GM19043 (cell line): ENCODE measurements around the gene XPA.

ENCODE experiments used
- ATAC-seq: cut with Tn5 transposase; IDR thresholded peaks from one replicate; pipeline ENCODE4 v1.9.1; 2021; ENCODE audit warnings: low read depth; ENCODE audit not compliant: unreplicated experiment

XPA gene

GRCh38 chr9:97659771-97660170, 37.4 kb downstream of the XPA start:
- ATAC-seq: no peak

GRCh38 chr9:97658707-97659106, 38.4 kb downstream of the XPA start:
- no peak for ATAC-seq

GRCh38 chr9:97651646-97652045, 45.5 kb downstream of the XPA start:
- ATAC-seq: no peak

- no peak for ATAC-seq
Observed at GRCh38 chr9:97647996-97648395, 49.1 kb downstream of the XPA start.

- no peak for ATAC-seq
Observed at GRCh38 chr9:97645720-97646119, 51.4 kb downstream of the XPA start.

- no peak for ATAC-seq
Observed at GRCh38 chr9:97640325-97640724, 56.8 kb downstream of the XPA start.

- ATAC-seq: no peak
Observed at GRCh38 chr9:97638666-97639065, 58.5 kb downstream of the XPA start.

GRCh38 chr9:97636903-97637302, 60.2 kb downstream of the XPA start:
- ATAC-seq: no peak

GRCh38 chr9:97635026-97635425, 62.1 kb downstream of the XPA start:
- ATAC-seq: no peak

- no peak for ATAC-seq
Observed at GRCh38 chr9:97633859-97634490, 63.2 kb downstream of the XPA start.

- peak; percentile 81 for ATAC-seq
Observed at GRCh38 chr9:97632985-97633858, 63.9 kb downstream of the XPA start, which contains the start of the genes NCBP1 and TSTD2. NCBP1 (plus strand) TSS chr9:97633821; CDS start chr9:97633882, 61 bp downstream. TSTD2 (minus strand) TSS chr9:97633368; CDS start chr9:97627562, 5,806 bp downstream.

GRCh38 chr9:97632248-97632984, 64.7 kb downstream of the XPA start:
- peak; percentile 6 for ATAC-seq

GRCh38 chr9:97630591-97630990, 66.5 kb downstream of the XPA start:
- no peak for ATAC-seq

GRCh38 chr9:97629156-97629555, 68.0 kb downstream of the XPA start:
- no peak for ATAC-seq

- ATAC-seq: no peak
Observed at GRCh38 chr9:97628668-97629067, 68.5 kb downstream of the XPA start.

GRCh38 chr9:97627624-97628023, 69.5 kb downstream of the XPA start:
- ATAC-seq: no peak

- no peak for ATAC-seq
Observed at GRCh38 chr9:97625620-97626019, 71.5 kb downstream of the XPA start.
